Glomerular endothelial cell (primary cell): Measurements from ENCODE around the gene RSPRY1. TPM values are rescaled to one million over a fixed set of nuclear protein-coding genes. Genes with fewer than 3 reads are reported as not detected.
"Not testable (repeated sequence)": the region's sequence is repeated elsewhere in the genome, so short reads cannot be mapped to it uniquely, and the experiment has no call there.

ENCODE experiments used
- DNase-seq: peaks from one replicate; pipeline ENCODE4 v3.0.0-alpha.2; 2011; ENCODE audit warnings: low read depth, low spot score; ENCODE audit errors: extremely low read depth
- total RNA-seq: library from RNA; depleted of rRNA; stranded (reverse); fragments of >200 nt; gene quantifications from 2 replicates; pipeline ENCODE4 v1.2.3, GENCODE V29; 2015

Gene RSPRY1
- total RNA-seq, 1 donor from 2014 or later: 47.1 TPM

DNA sequence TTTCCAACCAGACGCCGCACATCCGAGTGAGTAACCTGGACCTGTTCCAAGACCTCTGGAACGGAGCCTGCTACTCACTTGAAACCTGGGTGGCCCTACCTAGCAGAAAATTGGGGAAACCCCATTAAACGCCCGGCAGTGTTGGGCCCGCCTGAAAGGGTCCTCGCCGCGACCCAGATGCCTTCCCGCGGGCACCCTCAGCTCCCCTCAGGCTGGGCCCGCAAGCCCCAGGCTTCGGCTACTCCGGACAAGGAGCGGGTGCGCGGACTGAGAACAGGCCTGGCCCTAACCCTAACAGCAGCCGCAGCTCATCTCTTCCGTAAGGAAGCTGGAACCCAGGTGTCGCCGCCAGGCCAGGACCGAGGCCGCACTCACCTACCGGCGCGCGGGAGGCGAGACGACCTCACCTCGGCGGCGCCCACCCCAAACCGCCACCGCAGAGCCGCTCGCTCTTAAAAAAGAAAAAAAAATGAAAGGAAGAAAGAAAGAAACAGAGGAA lies 634 bp upstream of the RSPRY1 start:
- no peak for DNase-seq

DNA sequence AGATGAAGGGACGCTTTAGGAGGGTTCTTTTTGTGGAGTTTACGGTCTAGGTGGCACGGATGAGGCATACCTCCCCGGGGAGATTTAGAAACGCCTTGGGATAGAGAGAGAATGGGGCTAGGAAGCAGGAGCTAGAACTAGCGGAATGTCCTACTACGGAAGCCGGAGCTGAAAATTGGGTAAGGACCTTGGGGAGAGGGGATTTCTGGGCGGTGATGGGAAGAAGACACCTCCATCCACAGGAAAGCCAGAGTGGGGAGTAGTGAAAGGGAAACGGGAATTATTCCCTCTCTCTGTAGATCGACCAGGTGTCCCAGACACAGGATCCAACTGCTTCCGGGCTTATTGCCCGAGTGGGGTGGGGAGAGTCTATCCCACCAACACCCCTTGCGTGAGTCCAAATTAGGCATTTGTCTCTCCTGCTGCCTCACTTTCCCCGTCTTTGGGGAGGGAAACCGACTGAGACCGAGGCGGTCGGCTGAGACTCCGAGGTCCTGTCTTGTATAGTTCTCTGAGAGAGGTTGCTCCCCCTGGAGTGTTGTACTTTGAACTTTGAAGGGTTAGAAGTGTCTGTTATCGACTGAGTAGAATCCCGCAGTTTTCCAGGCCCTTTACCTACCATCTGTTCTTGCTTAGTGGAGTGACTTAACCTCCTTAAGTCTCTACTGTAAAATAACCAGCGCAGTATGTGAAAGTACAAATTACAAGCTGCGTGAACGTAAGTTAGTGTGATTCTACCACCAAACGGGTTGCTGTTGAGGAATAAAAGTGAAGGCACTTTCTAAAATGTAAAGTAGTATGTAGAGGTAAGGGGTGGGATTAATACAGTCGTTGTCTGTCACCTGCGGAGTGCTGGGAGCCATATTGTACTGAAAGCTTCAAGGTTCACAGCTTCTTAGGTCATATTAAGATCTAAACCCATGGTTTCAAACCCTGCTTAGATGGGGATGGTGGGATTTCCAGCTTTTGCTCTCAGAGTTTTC lies 1.0 kb downstream of the RSPRY1 start:
- no peak for DNase-seq

DNA sequence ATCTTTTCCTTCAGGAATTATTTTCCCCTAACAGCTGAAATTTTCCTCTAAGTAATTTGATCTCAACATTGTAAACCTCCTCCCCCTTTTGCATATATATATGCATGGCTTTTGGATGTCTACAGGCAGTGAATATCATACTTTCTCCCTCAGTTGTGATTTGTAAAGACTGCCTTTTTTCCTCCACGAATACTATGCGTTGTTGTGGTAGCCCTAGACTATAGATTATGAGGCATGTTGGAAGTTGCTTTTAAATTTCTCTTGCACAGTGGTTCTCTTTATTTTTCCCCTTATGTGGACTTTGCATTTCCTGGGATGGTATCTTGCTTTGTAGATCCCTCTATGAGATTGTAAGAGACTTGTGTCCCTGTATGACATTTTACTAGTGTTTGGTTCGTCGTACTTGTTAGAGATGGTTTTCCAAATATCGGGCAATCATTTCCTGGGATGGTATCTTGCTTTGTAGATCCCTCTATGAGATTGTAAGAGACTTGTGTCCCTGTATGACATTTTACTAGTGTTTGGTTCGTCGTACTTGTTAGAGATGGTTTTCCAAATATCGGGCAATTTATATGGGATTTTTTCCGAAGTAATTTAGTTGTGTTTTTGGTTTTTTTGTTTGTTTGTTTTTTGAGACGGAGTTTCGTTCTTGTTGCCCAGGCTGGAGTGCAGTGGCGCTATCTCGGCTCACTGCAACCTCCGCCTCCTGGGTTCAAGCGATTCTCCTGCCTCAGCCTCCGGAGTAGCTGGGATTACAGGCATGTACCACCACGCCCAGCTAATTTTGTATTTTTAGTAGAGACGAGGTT lies 2.0 kb downstream of the RSPRY1 start:
- not testable (repeated sequence) for DNase-seq

DNA sequence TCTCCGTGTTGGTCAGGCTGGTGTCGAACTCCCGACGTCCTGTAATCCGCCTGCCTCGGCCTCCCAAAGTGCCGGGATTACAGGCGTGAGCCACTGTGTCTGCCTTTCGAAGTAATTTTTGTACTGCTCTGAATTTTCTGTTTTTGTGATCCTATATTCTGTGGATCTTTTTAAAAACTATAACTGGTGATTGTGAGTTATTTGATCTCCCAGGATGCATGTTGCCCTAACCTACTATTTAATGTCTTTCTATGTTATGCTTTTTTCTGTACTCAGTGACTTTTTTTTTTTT lies 2.5 kb downstream of the RSPRY1 start:
- no peak for DNase-seq

GRCh38 chr16:57189527-57189926 lies 3.4 kb downstream of the RSPRY1 start:
- DNase-seq: not testable (repeated sequence)

DNA sequence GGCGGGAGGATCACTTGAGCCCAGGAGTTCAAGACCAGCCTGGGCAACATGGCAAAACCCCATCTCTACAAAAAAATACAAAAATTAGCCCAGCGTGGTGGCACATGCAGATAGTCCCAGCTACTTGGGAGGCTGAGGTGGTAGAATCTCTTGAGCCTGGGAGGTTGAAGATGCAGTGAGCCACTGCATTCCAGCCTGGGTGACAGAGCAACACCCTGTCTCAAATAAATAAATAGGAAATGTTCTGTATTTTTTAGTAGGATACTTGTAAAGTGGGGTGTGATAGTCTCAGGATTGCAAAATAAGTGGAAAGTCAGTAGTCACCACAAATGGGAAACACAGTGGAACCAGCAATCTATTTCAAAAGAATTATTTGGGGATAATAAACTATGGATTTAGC lies 4.0 kb downstream of the RSPRY1 start:
- DNase-seq: no peak

DNA sequence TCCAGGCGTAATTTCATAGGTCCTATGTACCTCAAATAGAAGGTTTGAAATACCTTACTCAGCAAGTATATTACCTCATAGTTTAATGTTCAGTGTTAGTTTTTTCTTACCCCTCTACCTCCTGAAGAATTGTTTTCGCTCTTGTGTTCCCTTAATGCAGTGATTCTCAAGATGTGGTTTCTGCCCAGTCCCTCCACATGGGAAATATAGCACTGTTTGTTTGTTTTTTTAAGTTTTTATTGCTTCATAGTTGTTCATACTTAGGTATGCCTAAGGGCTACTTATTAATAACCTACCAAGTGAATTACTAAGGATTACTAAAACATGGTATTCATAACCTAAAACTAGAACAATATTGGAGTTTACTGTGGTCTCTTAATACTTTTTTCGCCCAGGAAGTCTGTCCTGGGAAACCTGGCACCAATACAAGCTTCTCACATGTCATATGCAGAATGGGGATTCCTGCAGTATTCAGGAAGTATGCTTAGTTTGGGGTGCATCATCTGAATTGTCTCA lies 5.0 kb downstream of the RSPRY1 start:
- DNase-seq: no peak

- DNase-seq: no peak
These were observed 6.0 kb downstream of the RSPRY1 start for GRCh38 chr16:57192146-57192545.

DNA sequence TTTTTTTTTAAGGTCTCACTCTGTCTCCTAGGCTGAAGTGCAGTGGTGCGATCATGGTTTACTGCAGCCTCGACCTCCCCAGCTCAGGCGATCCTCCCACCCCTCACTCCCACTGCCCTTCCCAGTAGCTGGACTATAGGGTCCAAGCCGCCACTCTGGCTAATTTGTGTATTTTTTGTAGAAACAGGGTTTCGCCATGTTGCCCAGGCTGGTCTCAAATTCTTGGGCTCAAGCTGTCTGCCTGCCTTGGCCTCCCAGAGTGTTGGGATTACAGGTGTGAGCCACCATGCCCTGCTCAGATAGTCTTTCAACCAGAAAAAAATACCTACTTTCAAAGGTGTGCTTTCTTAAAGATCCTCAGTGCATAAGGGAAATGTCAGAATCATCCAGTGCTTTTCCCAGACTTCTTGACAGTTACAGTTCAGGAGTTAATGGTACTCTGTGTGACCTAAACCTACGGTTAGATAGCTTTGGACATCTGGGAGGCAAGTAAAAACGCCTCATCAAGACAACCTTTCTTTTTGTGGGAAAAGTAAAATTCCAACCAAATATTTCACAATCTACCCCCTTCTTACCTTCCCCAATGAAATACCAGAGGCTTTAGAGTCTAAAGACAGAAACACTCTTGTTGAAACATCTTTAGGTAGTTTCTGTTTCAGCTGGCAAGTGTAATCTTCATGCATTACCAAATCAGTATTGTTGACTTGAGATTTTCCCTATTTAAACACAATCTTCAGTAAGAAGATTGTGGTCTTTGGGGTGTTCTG lies 6.8 kb downstream of the RSPRY1 start:
- DNase-seq: no peak

DNA sequence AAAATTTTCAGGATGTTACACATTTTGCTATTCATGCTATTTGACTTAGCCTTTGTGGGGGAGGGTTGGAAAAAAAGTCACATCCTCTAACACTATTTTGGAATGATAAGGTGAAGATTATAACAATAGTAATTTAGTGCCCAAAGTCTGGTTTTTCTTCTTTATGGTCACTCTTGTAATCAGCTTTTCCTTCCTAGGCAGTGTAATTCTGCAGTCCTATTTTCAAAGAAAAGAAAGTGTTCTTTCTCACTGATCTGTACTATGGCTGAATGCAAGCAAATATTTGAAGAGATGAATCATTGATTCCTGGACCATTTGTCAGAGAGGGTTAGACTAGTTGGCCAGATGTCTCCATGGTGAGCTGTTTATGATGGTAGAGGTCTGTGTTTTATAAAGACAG lies 8.4 kb downstream of the RSPRY1 start:
- DNase-seq: peak; percentile 71

GRCh38 chr16:57196286-57196685 lies 10.2 kb downstream of the RSPRY1 start:
- DNase-seq: no peak

DNA sequence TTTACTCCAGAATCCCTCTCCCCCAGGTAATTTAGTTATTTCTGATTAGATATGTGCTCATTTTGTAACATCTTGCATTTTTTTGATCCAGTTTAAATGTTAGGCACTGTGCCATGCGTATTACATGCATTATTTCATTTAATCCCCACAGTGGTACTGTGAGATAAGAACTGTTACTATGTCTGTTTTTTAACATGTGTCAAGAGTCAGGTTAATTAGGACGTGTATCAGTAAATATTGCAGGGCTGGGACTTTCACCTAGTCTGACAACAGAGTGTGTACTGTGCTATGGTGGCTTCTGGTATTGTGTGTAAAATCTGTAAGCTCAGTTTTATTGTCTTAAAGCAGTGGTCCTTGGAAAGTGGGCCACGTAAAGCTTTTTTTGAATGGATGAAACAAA lies 10.6 kb downstream of the RSPRY1 start:
- DNase-seq: no peak

- not testable (repeated sequence) for DNase-seq
These were observed 14.2 kb downstream of the RSPRY1 start for GRCh38 chr16:57200321-57200720.

DNA sequence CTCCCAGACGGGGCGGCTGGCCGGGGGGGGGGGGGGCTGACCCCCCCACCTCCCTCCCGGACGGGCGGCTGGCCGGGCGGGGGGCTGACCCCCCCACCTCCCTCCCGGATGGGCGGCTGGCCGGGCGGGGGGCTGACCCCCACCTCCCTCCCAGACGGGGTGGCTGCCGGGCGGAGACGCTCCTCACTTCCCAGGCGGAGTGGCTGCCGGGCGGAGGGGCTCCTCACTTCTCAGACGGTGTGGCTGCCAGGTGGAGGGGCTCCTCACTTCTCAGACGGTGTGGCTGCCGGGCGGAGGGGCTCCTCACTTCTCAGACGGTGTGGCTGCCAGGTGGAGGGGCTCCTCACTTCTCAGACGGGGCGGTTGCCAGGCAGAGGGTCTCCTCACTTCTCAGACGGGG lies 14.8 kb downstream of the RSPRY1 start:
- DNase-seq: not testable (repeated sequence)

GRCh38 chr16:57202095-57202886 lies 16.2 kb downstream of the RSPRY1 start:
- no peak for DNase-seq

GRCh38 chr16:57203451-57203850 lies 17.3 kb downstream of the RSPRY1 start:
- DNase-seq: no peak

DNA sequence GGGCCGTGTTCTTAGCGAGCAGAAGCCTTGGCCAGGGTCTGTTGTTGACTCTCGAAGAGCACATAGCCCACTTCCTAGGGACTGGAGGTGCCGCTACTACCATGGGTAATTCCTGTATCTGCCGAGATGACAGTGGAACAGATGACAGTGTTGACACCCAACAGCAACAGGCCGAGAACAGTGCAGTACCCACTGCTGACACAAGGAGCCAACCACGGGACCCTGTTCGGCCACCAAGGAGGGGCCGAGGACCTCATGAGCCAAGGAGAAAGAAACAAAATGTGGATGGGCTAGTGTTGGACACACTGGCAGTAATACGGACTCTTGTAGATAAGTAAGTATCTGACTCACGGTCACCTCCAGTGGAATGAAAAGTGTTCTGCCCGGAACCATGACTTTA lies 18.5 kb downstream of the RSPRY1 start:
- no peak for DNase-seq

DNA sequence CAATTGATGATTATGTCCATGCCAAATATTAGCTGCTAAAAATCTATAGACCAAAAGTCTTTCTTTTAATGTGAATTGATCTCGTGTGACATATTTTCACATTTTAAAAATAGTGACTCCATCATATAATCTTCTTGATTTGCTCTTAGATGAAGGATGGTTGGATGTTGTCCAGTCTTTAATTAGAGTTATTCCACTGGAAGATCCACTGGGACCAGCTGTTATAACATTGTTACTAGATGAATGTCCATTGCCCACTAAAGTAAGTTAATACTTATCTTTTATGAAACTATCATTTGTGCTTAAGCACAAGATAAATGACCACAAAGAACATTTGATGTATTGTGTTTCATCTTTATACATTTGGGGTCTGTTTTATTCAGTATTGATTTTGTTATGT lies 22.8 kb downstream of the RSPRY1 start:
- DNase-seq: no peak

DNA sequence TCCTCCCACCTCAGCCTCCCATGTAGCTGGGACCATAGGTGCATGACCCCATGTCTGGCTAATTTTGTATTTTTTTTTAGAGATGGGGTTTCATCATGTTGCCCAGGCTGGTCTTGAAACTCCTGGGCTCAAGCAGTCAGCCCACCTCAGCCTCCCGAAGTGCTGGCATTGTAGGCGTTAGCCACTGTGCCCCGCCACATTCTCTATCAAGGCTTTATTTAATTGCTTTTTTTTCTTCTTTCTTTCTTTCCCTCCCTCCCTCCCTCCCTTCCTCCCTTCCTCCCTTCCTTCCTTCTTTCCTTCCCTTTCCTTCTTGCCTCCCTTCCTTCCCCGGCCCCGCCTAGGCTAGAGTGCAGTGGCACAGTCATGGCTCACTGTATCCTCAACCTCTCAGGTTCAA lies 23.7 kb downstream of the RSPRY1 start:
- DNase-seq: no peak

DNA sequence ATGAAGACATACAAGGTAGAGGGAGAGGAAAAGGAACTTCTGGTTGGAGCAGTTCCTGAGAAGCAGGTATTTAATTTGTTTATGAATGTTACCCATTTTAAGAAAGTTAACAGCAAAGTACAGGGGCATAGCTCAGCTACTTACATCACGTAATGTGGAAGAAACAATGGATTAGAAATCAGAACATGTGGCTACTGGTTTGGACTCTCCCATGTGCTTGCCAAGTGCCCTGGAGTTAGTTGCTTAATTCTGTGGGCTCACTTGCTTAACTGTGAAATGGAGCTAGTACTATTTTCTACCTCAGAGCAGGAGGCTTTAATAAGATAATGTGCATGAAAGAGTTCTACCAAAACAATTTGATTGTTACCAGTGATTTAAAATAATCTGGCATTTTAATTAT lies 27.3 kb downstream of the RSPRY1 start:
- DNase-seq: no peak
